Immature natural killer cell (primary cell): Measurements from ENCODE around the gene LAMA3. TPM values are rescaled to one million over a fixed set of nuclear protein-coding genes. Genes with fewer than 3 reads are reported as not detected.

Experiments
- DNase-seq, 3 donors: peaks; one replicate each; pipeline ENCODE4 v3.0.0; 2022; ENCODE audit warnings: mixed read lengths in 1 of 3
- H3K27ac Mint-ChIP-seq, 6 donors: one replicate each; pipeline ENCODE4 v1.8.0; 2020; ENCODE audit warnings: mixed read lengths in 6 of 6, mild to moderate bottlenecking in 5 of 6, inconsistent platforms in 4 of 6, moderate library complexity in 3 of 6
- H3K27me3 Mint-ChIP-seq, 3 donors: one replicate each; pipeline ENCODE4 v1.8.0; 2020 to 2021; ENCODE audit warnings: low read depth in 3 of 3, mild to moderate bottlenecking in 3 of 3, mixed read lengths in 3 of 3, moderate library complexity in 3 of 3, inconsistent platforms in 1 of 3
- H3K36me3 Mint-ChIP-seq, 3 donors: one replicate each; pipeline ENCODE4 v1.8.0; 2020; ENCODE audit warnings: mixed read lengths in 3 of 3, inconsistent platforms in 2 of 3, mild to moderate bottlenecking in 2 of 3
- H3K4me1 Mint-ChIP-seq, 2 donors: one replicate each; pipeline ENCODE4 v1.8.0; 2020; ENCODE audit warnings: inconsistent platforms in 2 of 2, mild to moderate bottlenecking in 2 of 2, mixed read lengths in 2 of 2, moderate library complexity in 1 of 2
- H3K4me3 Mint-ChIP-seq, 5 donors: one replicate each; pipeline ENCODE4 v1.8.0; 2020; ENCODE audit warnings: mild to moderate bottlenecking in 5 of 5, mixed read lengths in 5 of 5, inconsistent platforms in 3 of 5, moderate library complexity in 3 of 5
- H3K9me3 Mint-ChIP-seq, 6 donors: one replicate each; pipeline ENCODE4 v1.8.0; 2020; ENCODE audit warnings: mild to moderate bottlenecking in 6 of 6, mixed read lengths in 6 of 6, inconsistent platforms in 4 of 6, moderate library complexity in 3 of 6
- polyA plus RNA-seq, 3 donors: library from polyadenylated mRNA; unstranded; fragments of 300-500 nt; fragmentation: Illumina TruSeq; gene quantifications; one replicate each; pipeline ENCODE4 v1.2.3, GENCODE V29; 2021

The LAMA3 gene
- polyA plus RNA-seq, 3 donors from 2014 or later, result not detected

GRCh38 chr18:23842305-23842704, 153.1 kb downstream of the LAMA3 start:
- no peaks in the 10 kb centered on the region for H3K9me3 Mint-ChIP-seq
- H3K4me3 Mint-ChIP-seq, result no peak overlapping the region
- no peaks in the 10 kb centered on the region for H3K36me3 Mint-ChIP-seq
- DNase-seq, result no peak
- H3K27me3 Mint-ChIP-seq, result peaks cover 0 to 3% (median 2%) of the 10 kb centered on the region in 3 donors
- no peak overlapping the region for H3K27ac Mint-ChIP-seq
- H3K4me1 Mint-ChIP-seq, result peaks cover 3 to 7% of the 10 kb centered on the region in 2 donors

- Mint-ChIP-seq H3K9me3 (no peaks in the 10 kb centered on the region), H3K27me3 (peaks cover 0 to 3% (median 2%) of the 10 kb centered on the region in 3 donors), H3K36me3 (no peaks in the 10 kb centered on the region), H3K4me3 (no peak overlapping the region), H3K27ac (no peak overlapping the region), H3K4me1 (no peaks in the 10 kb centered on the region)
- DNase-seq, result no peak
Observed at GRCh38 chr18:23844991-23845680, 155.9 kb downstream of the LAMA3 start.

GRCh38 chr18:23845988-23846630, 156.9 kb downstream of the LAMA3 start:
- Mint-ChIP-seq H3K36me3 (no peaks in the 10 kb centered on the region), H3K27ac (no peak overlapping the region), H3K4me3 (no peak overlapping the region), H3K4me1 (no peaks in the 10 kb centered on the region), H3K9me3 (no peaks in the 10 kb centered on the region), H3K27me3 (peaks cover 0 to 3% (median 2%) of the 10 kb centered on the region in 3 donors)
- DNase-seq, result no peak

- no peaks in the 10 kb centered on the region for H3K9me3 Mint-ChIP-seq
- peak overlapping the region in 1 of 6 donors; percentile 12 for H3K27ac Mint-ChIP-seq
- peaks cover 0 to 2% of the 10 kb centered on the region in 2 donors for H3K4me1 Mint-ChIP-seq
- H3K27me3 Mint-ChIP-seq, result peaks cover 2 to 5% (median 3%) of the 10 kb centered on the region in 3 donors
- H3K4me3 Mint-ChIP-seq, result no peak overlapping the region
- no peak for DNase-seq
- H3K36me3 Mint-ChIP-seq, result no peaks in the 10 kb centered on the region
Observed at GRCh38 chr18:23847321-23847986, 158.2 kb downstream of the LAMA3 start.

GRCh38 chr18:23849141-23849540, 159.9 kb downstream of the LAMA3 start:
- Mint-ChIP-seq H3K4me1 (peaks cover 0 to 7% of the 10 kb centered on the region in 2 donors), H3K4me3 (no peak overlapping the region), H3K9me3 (no peaks in the 10 kb centered on the region), H3K36me3 (no peaks in the 10 kb centered on the region), H3K27ac (no peak overlapping the region), H3K27me3 (peaks cover 0 to 7% (median 3%) of the 10 kb centered on the region in 3 donors)
- no peak for DNase-seq

GRCh38 chr18:23850215-23850614, 161.0 kb downstream of the LAMA3 start:
- peaks cover 2 to 7% (median 3%) of the 10 kb centered on the region in 3 donors for H3K27me3 Mint-ChIP-seq
- peaks cover 0 to 7% of the 10 kb centered on the region in 2 donors for H3K4me1 Mint-ChIP-seq
- H3K9me3 Mint-ChIP-seq, result no peaks in the 10 kb centered on the region
- peaks cover 0 to 3% (median 0%) of the 10 kb centered on the region in 3 donors for H3K36me3 Mint-ChIP-seq
- H3K27ac Mint-ChIP-seq, result no peak overlapping the region
- no peak for DNase-seq
- no peak overlapping the region for H3K4me3 Mint-ChIP-seq

GRCh38 chr18:23851470-23852002, 162.3 kb downstream of the LAMA3 start:
- no peaks in the 10 kb centered on the region for H3K9me3 Mint-ChIP-seq
- H3K4me1 Mint-ChIP-seq, result peaks cover 0 to 7% of the 10 kb centered on the region in 2 donors
- no peak for DNase-seq
- no peak overlapping the region for H3K4me3 Mint-ChIP-seq
- H3K27me3 Mint-ChIP-seq, result peaks cover 1 to 7% (median 2%) of the 10 kb centered on the region in 3 donors
- H3K36me3 Mint-ChIP-seq, result peaks cover 0 to 3% (median 0%) of the 10 kb centered on the region in 3 donors
- no peak overlapping the region for H3K27ac Mint-ChIP-seq

- Mint-ChIP-seq H3K9me3 (no peaks in the 10 kb centered on the region), H3K4me3 (no peak overlapping the region), H3K27ac (no peak overlapping the region), H3K4me1 (peaks cover 0 to 7% of the 10 kb centered on the region in 2 donors), H3K36me3 (peaks cover 0 to 3% (median 0%) of the 10 kb centered on the region in 3 donors), H3K27me3 (peaks cover 5 to 7% (median 5%) of the 10 kb centered on the region in 3 donors)
- DNase-seq, result no peak
Observed at GRCh38 chr18:23852236-23853045, 163.2 kb downstream of the LAMA3 start.

- H3K27me3 Mint-ChIP-seq, result peaks cover 5 to 7% (median 5%) of the 10 kb centered on the region in 3 donors
- no peak for DNase-seq
- H3K4me1 Mint-ChIP-seq, result peaks cover 0 to 7% of the 10 kb centered on the region in 2 donors
- no peak overlapping the region for H3K4me3 Mint-ChIP-seq
- H3K27ac Mint-ChIP-seq, result no peak overlapping the region
- no peaks in the 10 kb centered on the region for H3K9me3 Mint-ChIP-seq
- H3K36me3 Mint-ChIP-seq, result peaks cover 0 to 3% (median 0%) of the 10 kb centered on the region in 3 donors
Observed at GRCh38 chr18:23853448-23854195, 164.4 kb downstream of the LAMA3 start.

- H3K9me3 Mint-ChIP-seq, result no peaks in the 10 kb centered on the region
- DNase-seq, result no peak
- H3K4me3 Mint-ChIP-seq, result no peak overlapping the region
- H3K4me1 Mint-ChIP-seq, result peaks cover 0 to 7% of the 10 kb centered on the region in 2 donors
- peaks cover 5 to 8% (median 7%) of the 10 kb centered on the region in 3 donors for H3K27me3 Mint-ChIP-seq
- H3K36me3 Mint-ChIP-seq, result peaks cover 0 to 3% (median 0%) of the 10 kb centered on the region in 3 donors
- H3K27ac Mint-ChIP-seq, result no peak overlapping the region
Observed at GRCh38 chr18:23855721-23856120, 166.5 kb downstream of the LAMA3 start.

GRCh38 chr18:23856466-23857163, 167.4 kb downstream of the LAMA3 start:
- H3K27me3 Mint-ChIP-seq, result peaks cover 3 to 8% (median 5%) of the 10 kb centered on the region in 3 donors
- no peak overlapping the region for H3K27ac Mint-ChIP-seq
- no peak for DNase-seq
- H3K36me3 Mint-ChIP-seq, result peaks cover 0 to 3% (median 0%) of the 10 kb centered on the region in 3 donors
- H3K9me3 Mint-ChIP-seq, result no peaks in the 10 kb centered on the region
- H3K4me1 Mint-ChIP-seq, result peaks cover 0 to 9% of the 10 kb centered on the region in 2 donors
- H3K4me3 Mint-ChIP-seq, result no peak overlapping the region

- H3K4me1 Mint-ChIP-seq, result peaks cover 5 to 14% of the 10 kb centered on the region in 2 donors
- no peak overlapping the region for H3K27ac Mint-ChIP-seq
- no peak overlapping the region for H3K4me3 Mint-ChIP-seq
- H3K36me3 Mint-ChIP-seq, result peaks cover 0 to 3% (median 0%) of the 10 kb centered on the region in 3 donors
- H3K9me3 Mint-ChIP-seq, result no peaks in the 10 kb centered on the region
- H3K27me3 Mint-ChIP-seq, result peaks cover 3 to 8% (median 5%) of the 10 kb centered on the region in 3 donors
- no peak for DNase-seq
Observed at GRCh38 chr18:23857164-23857552, 167.9 kb downstream of the LAMA3 start.
